Measurements from ENCODE around the gene ATP1A3. TPM values are rescaled to one million over a fixed set of nuclear protein-coding genes. Genes with fewer than 3 reads are reported as not detected.
A peak's percentile ranks its signal among the peaks of the same experiment; 100 is the strongest.

Gene ATP1A3
- total RNA-seq, 2 donors from 2014 or later: 81.4 to 223 TPM

DNA sequence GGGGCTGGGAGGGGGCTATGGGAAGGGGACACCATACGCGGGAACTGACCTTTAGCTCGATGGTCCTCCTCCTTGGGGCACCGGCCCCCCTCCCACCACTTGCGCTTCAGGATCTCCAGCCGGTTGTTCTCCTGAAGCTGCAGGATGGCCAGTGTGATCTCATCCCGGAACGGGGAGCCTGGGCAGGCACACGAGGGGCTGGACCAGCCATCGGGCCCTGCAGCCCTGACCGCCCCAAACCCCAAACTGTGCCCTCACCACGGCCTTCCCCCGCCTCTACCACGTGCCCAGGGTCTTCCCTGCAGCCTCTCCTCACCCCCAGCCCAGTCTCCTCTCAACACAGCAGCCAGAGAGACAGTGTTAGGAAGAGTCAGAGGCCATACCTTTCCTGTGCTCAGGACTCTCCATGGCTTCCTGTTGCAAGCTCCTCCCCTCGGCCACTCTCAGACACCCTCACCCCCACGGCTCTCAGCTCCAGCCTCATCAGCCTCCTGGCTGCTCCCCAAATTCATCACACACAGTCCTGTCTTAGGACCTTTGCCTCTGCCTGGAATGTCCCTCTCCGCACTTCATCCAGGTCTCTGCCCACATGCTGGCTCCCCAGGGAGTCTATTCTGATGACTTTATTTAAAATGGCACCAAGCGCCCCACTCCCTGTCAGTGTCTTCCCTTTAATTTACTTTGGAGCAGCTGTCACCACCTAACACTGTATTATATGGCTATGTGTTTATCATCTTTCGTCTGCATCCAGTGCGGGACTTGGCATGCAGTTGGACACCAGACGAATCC lies 9.7 kb upstream of the ATP1A3 start:
- DNase-seq (ENCODE audit: low spot score): no peak
- H3K27ac ChIP-seq: no peak overlapping the region
- H3K27me3 ChIP-seq: no peaks in the 10 kb centered on the region
- no peak overlapping the region for H3K4me3 ChIP-seq
- H3K4me1 ChIP-seq: peaks cover 0 to under 1% of the 10 kb centered on the region in 2 donors
- H3K36me3 ChIP-seq: no peaks in the 10 kb centered on the region
- H3K9me3 ChIP-seq: no peaks in the 10 kb centered on the region
- TF ChIP-seq, protein P1, sequence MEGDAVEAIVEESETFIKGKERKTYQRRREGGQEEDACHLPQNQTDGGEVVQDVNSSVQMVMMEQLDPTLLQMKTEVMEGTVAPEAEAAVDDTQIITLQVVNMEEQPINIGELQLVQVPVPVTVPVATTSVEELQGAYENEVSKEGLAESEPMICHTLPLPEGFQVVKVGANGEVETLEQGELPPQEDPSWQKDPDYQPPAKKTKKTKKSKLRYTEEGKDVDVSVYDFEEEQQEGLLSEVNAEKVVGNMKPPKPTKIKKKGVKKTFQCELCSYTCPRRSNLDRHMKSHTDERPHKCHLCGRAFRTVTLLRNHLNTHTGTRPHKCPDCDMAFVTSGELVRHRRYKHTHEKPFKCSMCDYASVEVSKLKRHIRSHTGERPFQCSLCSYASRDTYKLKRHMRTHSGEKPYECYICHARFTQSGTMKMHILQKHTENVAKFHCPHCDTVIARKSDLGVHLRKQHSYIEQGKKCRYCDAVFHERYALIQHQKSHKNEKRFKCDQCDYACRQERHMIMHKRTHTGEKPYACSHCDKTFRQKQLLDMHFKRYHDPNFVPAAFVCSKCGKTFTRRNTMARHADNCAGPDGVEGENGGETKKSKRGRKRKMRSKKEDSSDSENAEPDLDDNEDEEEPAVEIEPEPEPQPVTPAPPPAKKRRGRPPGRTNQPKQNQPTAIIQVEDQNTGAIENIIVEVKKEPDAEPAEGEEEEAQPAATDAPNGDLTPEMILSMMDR (IDR thresholded peaks at IDR 0.05): no peak

DNA sequence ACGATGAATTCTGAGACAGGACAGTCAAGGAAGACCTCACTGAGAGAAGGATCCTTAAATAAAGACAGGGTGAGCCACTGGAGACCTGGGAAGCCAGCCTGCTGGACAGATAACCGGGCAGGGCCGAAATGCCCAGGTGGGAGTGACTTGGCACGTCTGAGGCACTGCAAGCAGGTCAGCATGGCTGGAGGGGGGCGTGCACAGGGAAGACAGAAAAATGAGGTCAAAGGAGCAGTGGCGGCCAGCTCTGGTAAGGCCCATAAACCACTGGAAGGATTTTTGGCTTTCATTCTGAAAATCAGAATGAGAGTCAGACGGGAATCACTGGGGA lies 5.8 kb upstream of the ATP1A3 start:
- peaks cover 0 to 19% of the 10 kb centered on the region in 2 donors for H3K4me1 ChIP-seq
- no peaks in the 10 kb centered on the region for H3K9me3 ChIP-seq
- no peak for DNase-seq (ENCODE audit: low spot score)
- no peaks in the 10 kb centered on the region for H3K36me3 ChIP-seq
- H3K27ac ChIP-seq: no peak overlapping the region
- peaks cover 0 to 7% of the 10 kb centered on the region in 2 donors for H3K27me3 ChIP-seq
- H3K4me3 ChIP-seq: no peak overlapping the region
- TF ChIP-seq, protein P1 (IDR thresholded peaks at IDR 0.05): no peak

DNA sequence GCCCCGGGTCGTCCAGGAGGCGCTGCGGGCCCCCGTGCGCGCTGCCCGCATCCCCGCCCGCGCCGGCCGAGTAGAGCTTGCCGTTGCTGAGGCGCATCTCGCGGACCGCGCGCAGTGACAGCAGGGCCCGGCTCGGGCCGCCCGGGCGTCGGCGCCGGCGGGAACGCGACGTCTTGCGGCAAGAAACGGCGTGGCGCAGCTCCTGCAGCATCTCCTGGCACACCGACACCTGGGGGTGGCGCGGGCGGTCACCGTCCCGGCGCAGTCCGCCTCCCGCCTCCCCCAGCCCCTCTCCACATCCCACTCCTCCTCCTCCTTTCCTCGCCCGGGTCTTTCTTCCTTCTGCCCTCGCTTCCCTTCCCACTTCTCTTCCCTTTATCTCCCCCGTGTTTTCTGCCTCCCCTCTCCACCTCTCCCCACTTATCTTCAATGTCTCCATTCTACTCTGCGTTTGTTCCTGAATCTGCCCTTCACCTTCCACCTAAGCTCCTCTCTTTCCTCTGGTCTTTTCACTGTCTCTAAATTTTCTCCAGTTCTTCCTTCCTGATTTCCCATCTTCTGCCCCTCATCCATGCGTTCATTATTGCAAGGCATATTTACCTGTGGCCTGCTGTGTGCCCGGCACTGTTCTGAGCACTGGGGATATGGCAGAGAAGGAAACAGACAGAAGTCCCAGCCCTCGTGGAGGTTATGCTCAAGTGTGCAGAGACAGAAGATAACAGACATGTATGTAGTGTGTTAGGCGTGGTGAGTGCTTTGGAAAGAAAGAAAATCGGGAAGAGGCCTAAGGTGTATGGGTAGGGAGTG lies 5.2 kb upstream of the ATP1A3 start:
- no peak for DNase-seq (ENCODE audit: low spot score)
- H3K36me3 ChIP-seq: no peaks in the 10 kb centered on the region
- peaks cover 0 to 23% of the 10 kb centered on the region in 2 donors for H3K4me1 ChIP-seq
- peak overlapping the region in 1 of 2 donors; percentile 27 for H3K4me3 ChIP-seq
- TF ChIP-seq, protein P1 (IDR thresholded peaks at IDR 0.05): no peak
- H3K27ac ChIP-seq: no peak overlapping the region
- H3K9me3 ChIP-seq: no peaks in the 10 kb centered on the region
- H3K27me3 ChIP-seq: peaks cover 0 to 7% of the 10 kb centered on the region in 2 donors

DNA sequence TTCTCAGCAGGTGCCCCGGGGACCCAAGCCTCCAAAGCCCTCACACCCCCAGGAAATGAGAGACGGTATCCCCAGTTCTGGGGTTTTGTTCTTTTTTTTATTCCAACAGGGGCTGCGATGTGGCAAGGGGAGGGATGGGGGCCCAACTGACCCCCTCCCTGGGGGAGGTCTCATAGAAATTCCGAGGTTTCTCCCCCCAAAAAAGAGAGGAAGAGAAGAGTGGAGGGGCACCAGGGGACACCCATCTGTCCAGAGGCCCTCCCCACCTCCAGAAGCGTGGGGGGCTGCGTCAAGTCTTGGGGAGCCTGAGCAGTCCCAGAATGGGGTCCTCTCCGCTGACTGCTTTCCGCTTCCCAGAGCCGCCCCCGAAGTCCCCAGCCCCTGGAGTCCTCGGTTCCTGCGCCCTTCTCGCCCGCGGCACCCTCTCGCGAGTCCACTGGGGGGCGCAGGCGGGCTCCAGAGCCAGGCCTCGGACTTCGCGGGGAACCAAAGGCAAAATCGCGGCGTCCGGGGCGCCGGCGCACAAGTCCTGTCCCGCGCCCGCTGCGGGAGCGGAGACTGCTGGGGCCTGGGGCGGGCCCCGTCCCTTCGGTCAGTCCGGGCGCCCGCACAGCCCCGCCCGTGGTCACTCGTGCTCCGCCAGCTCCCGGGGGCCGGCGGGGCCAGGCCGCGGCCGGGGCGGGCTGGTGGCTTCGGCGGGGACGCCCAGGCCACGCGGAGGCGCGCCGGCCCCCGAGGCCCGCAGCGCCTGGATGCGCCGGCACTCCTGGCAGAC lies 4.4 kb upstream of the ATP1A3 start:
- no peak for DNase-seq (ENCODE audit: low spot score)
- no peaks in the 10 kb centered on the region for H3K36me3 ChIP-seq
- peak overlapping the region in 1 of 2 donors; percentile 27 for H3K4me3 ChIP-seq
- H3K9me3 ChIP-seq: no peaks in the 10 kb centered on the region
- TF ChIP-seq, protein P1 (IDR thresholded peaks at IDR 0.05): peak; percentile 57 to 78
- peaks cover 0 to 7% of the 10 kb centered on the region in 2 donors for H3K27me3 ChIP-seq
- peaks cover 0 to 31% of the 10 kb centered on the region in 2 donors for H3K4me1 ChIP-seq
- no peak overlapping the region for H3K27ac ChIP-seq

DNA sequence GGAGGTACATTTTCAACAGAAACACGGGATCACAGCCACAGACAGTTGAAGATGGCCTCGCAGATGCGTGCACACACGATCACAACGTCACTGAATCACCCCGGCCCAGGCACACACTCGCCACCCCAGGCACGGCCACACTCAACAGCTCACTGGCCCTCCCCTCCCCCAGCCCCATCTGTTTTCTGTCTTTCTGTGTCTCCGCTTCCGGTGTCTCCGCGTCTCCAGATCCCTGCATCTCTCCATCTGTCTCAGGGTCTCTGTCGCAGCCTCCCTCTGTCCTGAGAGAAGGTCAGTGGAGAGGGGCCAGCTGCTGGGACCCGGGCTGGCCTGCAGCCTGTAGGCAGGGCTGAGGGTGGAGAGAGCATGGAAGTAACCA lies 3.8 kb upstream of the ATP1A3 start:
- Histone ChIP-seq H3K9me3 (no peaks in the 10 kb centered on the region), H3K27me3 (peaks cover 0 to 7% of the 10 kb centered on the region in 2 donors), H3K4me3 (peak overlapping the region in 1 of 2 donors; percentile 15), H3K4me1 (peaks cover 0 to 32% of the 10 kb centered on the region in 2 donors), H3K36me3 (no peaks in the 10 kb centered on the region), H3K27ac (no peak overlapping the region)
- TF ChIP-seq, protein P1 (IDR thresholded peaks at IDR 0.05): no peak
- no peak for DNase-seq (ENCODE audit: low spot score)

All from right atrium auricular region (tissue), 2 donors.